DOHH2 (cell line): ENCODE data around the gene FTO.

Experiments used
- CTCF ChIP-seq: fragments of 200-600 bp; sonication (generic); IDR thresholded peaks from one replicate; pipeline ENCODE4 v1.5.1; 2014; ENCODE audit warnings: antibody characterized with exemption, mild to moderate bottlenecking, low read depth, low read length; ENCODE audit not compliant: poor library complexity, severe bottlenecking
- EZH2phosphoT487 ChIP-seq: fragments of 200-600 bp; sonication (generic); IDR thresholded peaks from 2 replicates; pipeline ENCODE4 v1.6.1; 2017; ENCODE audit warnings: borderline replicate concordance, mild to moderate bottlenecking, antibody characterized with exemption, low read length, moderate library complexity, mixed read lengths

GRCh38 chr16:54174201-54174600, 470.2 kb downstream of the FTO start:
- TF ChIP-seq CTCF: no peak
- TF ChIP-seq EZH2phosphoT487: no peak
